A549 (cell line): ENCODE measurements around the gene EPB41L2. TPM values are rescaled to one million over a fixed set of nuclear protein-coding genes. Genes with fewer than 3 reads are reported as not detected.

Source experiments
- ATAC-seq, 2 experiments: fragments of 200-7000 bp in 1 of 2; fragments of >200 bp in 1 of 2; cut with Nextera tagmentation in 1 of 2; cut with Tn5 transposase in 1 of 2; 3 replicates each; pipeline versions ENCODE4 v1.8.0 to v1.9.1; 2018 to 2020; ENCODE audit warnings: mild to moderate bottlenecking in 1 of 2, moderate library complexity in 1 of 2
- CTCF ChIA-PET: fragments of 300-600 bp; sonication (Branson Sonifier 250); formaldehyde crosslinking; extraction: SDS; loops from one replicate; lab custom pipeline; 2021; ENCODE audit warnings: antibody characterized with exemption, inconsistent platforms; lab: Yijun Ruan, JAX
- POLR2A ChIA-PET: fragments of 350-600 bp; formaldehyde crosslinking; extraction: SDS; loops from one replicate; lab custom pipeline; 2021; ENCODE audit warnings: antibody characterized with exemption, inconsistent platforms; lab: Yijun Ruan, JAX
- DNase-seq, 2 experiments: peaks; one replicate each; pipeline versions ENCODE4 v3.0.0 to v3.0.0-alpha.2; 2011 to 2016; ENCODE audit warnings: low read depth in 1 of 2, low spot score in 1 of 2
- FAIRE-seq: peaks from 2 replicates; lab custom pipeline; 2011; peaks lifted over from hg19 to GRCh38; lab: Jason Lieb, UNC
- H3K27ac ChIP-seq, 2 experiments: fragments of >200 bp; sonication (Bioruptor Twin); formaldehyde crosslinking; 3 replicates each; pipeline ENCODE4 v1.5.1; 2016 to 2017
- H3K4me1 ChIP-seq: fragments of >200 bp; sonication (Bioruptor Twin); formaldehyde crosslinking; 3 replicates; pipeline ENCODE4 v1.6.1; 2016
- H3K4me2 ChIP-seq: fragments of >200 bp; sonication (Bioruptor Twin); formaldehyde crosslinking; 3 replicates; pipeline ENCODE4 v1.6.1; 2016
- H3K4me3 ChIP-seq: fragments of >200 bp; sonication (Bioruptor Twin); formaldehyde crosslinking; 3 replicates; pipeline ENCODE4 v1.5.1; 2016
- H3K9me3 ChIP-seq: fragments of >200 bp; sonication (Bioruptor Twin); formaldehyde crosslinking; 3 replicates; pipeline ENCODE4 v1.6.1; 2016
- BCL3 ChIP-seq: fragments of >200 bp; sonication (Bioruptor Twin); formaldehyde crosslinking; IDR thresholded peaks from 3 replicates; pipeline ENCODE4 v1.6.1; 2016
- BHLHE40 ChIP-seq: IDR thresholded peaks from 2 replicates; pipeline ENCODE4 v1.6.1; 2012; ENCODE audit warnings: low read depth, low read length, inconsistent platforms
- CBX2 ChIP-seq: fragments of 200-600 bp; sonication (generic); IDR thresholded peaks from 2 replicates; pipeline ENCODE4 v1.6.1; 2016; ENCODE audit warnings: low read depth, mild to moderate bottlenecking, borderline replicate concordance
- CHD2 ChIP-seq: fragments of 150-350 bp; IDR thresholded peaks from 2 replicates; pipeline ENCODE4 v1.6.1; 2014; ENCODE audit warnings: low read length; ENCODE audit not compliant: partially characterized antibody
- EHMT2 ChIP-seq: fragments of 200-600 bp; sonication (generic); IDR thresholded peaks from 2 replicates; pipeline ENCODE4 v1.6.1; 2016; ENCODE audit warnings: antibody characterized with exemption, low read depth, mild to moderate bottlenecking, moderate library complexity
- ELK1 ChIP-seq: fragments of 150-350 bp; IDR thresholded peaks from 2 replicates; pipeline ENCODE4 v1.6.1; 2014; ENCODE audit warnings: low read depth, mild to moderate bottlenecking, low read length
- ESRRA ChIP-seq: fragments of 150-350 bp; IDR thresholded peaks from 2 replicates; pipeline ENCODE4 v1.6.1; 2014; ENCODE audit warnings: mild to moderate bottlenecking, low read length, borderline replicate concordance
- FOSB ChIP-seq: fragments of 250-450 bp; sonication (Bioruptor Pico); IDR thresholded peaks from 2 replicates; pipeline ENCODE4 v1.5.0; 2020; ENCODE audit warnings: mild to moderate bottlenecking, moderate library complexity
- HDAC2 ChIP-seq: fragments of 200-600 bp; sonication (generic); IDR thresholded peaks from 2 replicates; pipeline ENCODE4 v1.6.1; 2016
- HES2 ChIP-seq: fragments of >200 bp; sonication (Bioruptor Twin); formaldehyde crosslinking; IDR thresholded peaks from 2 replicates; pipeline ENCODE4 v1.6.1; 2016
- HOXB5 ChIP-seq: fragments of 250-450 bp; sonication (Bioruptor Pico); IDR thresholded peaks from 2 replicates; pipeline ENCODE4 v1.5.0; 2020; ENCODE audit warnings: mild to moderate bottlenecking, moderate library complexity
- JUN ChIP-seq, 2 experiments: fragments of >200 bp; sonication (Bioruptor Twin); formaldehyde crosslinking; IDR thresholded peaks; 2 replicates in 1 of 2; 3 replicates in 1 of 2; pipeline ENCODE4 v1.6.1; 2016 to 2017
- JUNB ChIP-seq: fragments of >200 bp; sonication (Bioruptor Twin); formaldehyde crosslinking; IDR thresholded peaks from 2 replicates; pipeline ENCODE4 v1.6.1; 2016
- KDM5A ChIP-seq: fragments of 200-600 bp; sonication (generic); IDR thresholded peaks from 2 replicates; pipeline ENCODE4 v1.6.1; 2016; ENCODE audit warnings: antibody characterized with exemption, mild to moderate bottlenecking
- MAZ ChIP-seq: fragments of 150-350 bp; IDR thresholded peaks from 2 replicates; pipeline ENCODE4 v1.6.1; 2014; ENCODE audit warnings: antibody characterized with exemption, low read depth, low read length, borderline replicate concordance
- POLR2A ChIP-seq: IDR thresholded peaks from 2 replicates; pipeline ENCODE4 v1.6.1; 2012; ENCODE audit warnings: mild to moderate bottlenecking, low read length
- RARB ChIP-seq: fragments of 250-450 bp; sonication (Bioruptor Pico); IDR thresholded peaks from 2 replicates; pipeline ENCODE4 v1.8.0; 2021; ENCODE audit warnings: mild to moderate bottlenecking, moderate library complexity
- TFCP2L1 ChIP-seq: fragments of 250-450 bp; sonication (Bioruptor Pico); IDR thresholded peaks from 2 replicates; pipeline ENCODE4 v1.5.0; 2021; ENCODE audit warnings: mild to moderate bottlenecking
- ZNF302 ChIP-seq: fragments of 250-450 bp; sonication (Bioruptor Pico); IDR thresholded peaks from 2 replicates; pipeline ENCODE4 v1.9.0; 2021; ENCODE audit warnings: inconsistent platforms, mild to moderate bottlenecking, moderate library complexity
- WGBS: methylation state at CpG from one replicate; pipeline ENCODE4 v1.1.6; 2017; ENCODE audit errors: missing lambda C conversion rate; 5-methylcytosine and 5-hydroxymethylcytosine counted together
- polyA plus RNA-seq, 4 experiments: library from polyadenylated mRNA; depleted of rRNA in 3 of 4; stranded (reverse); fragments of >200 nt; fragmentation: RNase III in 1 of 4; extraction: RNeasy Plus Mini Kit Qiagen cat#74134 plus additional on column Dnase treatment in 1 of 4; gene quantifications; 2 replicates in 3 of 4; 3 replicates in 1 of 4; pipeline ENCODE4 v1.2.3, GENCODE V29; 2011 to 2017
- TF ChIP-seq, protein P1 (sequence below): fragments of 200-600 bp; sonication (generic); IDR thresholded peaks from 2 replicates; pipeline ENCODE4 v1.6.1; 2016; ENCODE audit warnings: antibody characterized with exemption, mild to moderate bottlenecking, moderate library complexity
- TF ChIP-seq, protein P2 (sequence below): fragments of >200 bp; sonication (Bioruptor Twin); formaldehyde crosslinking; IDR thresholded peaks from 3 replicates; pipeline ENCODE4 v1.5.1; 2016
- TF ChIP-seq, protein P3 (sequence below): IDR thresholded peaks from 2 replicates; pipeline ENCODE4 v1.6.1; 2012; ENCODE audit warnings: low read depth, borderline replicate concordance

EPB41L2 gene
- polyA plus RNA-seq, 2 of the 4 experiments (the other 2 are of a cell fraction) = 42.9 to 50.3 TPM

DNA sequence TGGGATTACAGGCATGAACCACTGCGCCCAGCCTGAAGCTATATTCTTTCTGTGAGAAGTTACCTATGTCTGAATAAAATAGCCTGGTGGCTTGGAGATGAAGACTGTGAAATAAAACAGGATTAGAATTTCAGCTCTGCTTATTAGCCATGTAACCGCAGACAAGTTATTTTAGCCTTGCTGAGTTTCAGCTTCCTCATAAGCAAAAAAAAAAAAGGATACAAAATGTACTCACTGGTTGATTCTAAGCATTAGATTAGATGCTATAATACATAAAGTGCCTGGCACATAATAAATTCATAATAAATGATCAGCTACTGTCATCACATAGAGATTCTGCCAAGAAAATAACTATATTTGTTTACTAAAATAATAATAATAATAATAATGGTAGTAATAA lies 98.8 kb downstream of the EPB41L2 start:
- Histone ChIP-seq H3K4me1 (peaks cover 2% of the 10 kb centered on the region; the same call in 2 of the 3 replicates), H3K27ac (no peak overlapping the region), H3K9me3 (no peaks in the 10 kb centered on the region), H3K4me3 (no peak overlapping the region), H3K4me2 (no peak overlapping the region)
- FAIRE-seq (no peak), DNase-seq (no peak), ATAC-seq (no peak)
- TF ChIP-seq RARB (no peak), POLR2A (no peak), CBX2 (no peak), BCL3 (no peak), EHMT2 (no peak), KDM5A (no peak), ZNF302 (CRISPR knock-in tag) (no peak), FOSB (CRISPR knock-in tag) (no peak), CHD2 (no peak), HOXB5 (no peak), JUNB (no peak), HES2 (no peak)
- POLR2A ChIA-PET = no interaction called here
- WGBS = 90% methylated on average over 2 of the region's 2 CpGs
- CTCF ChIA-PET = no interaction called here

GRCh38 chr6:130962966-130963365 lies 100.1 kb downstream of the EPB41L2 start:
- 100% methylated on average over 2 of the region's 2 CpGs for WGBS
- Histone ChIP-seq H3K4me2 (no peak overlapping the region), H3K9me3 (no peaks in the 10 kb centered on the region), H3K4me3 (no peak overlapping the region)
- no peak for DNase-seq
- no peak for TF ChIP-seq MAZ
- TF ChIP-seq, all 56 proteins: peak for 0
- no peak overlapping the region for H3K27ac ChIP-seq
- FAIRE-seq (no peak), ATAC-seq (no peak)
- CTCF ChIA-PET = interaction anchor here (0.8 kb wide), 1 partner anchor 154 kb away, joined by 3 read pairs; no protein-coding TSS in a partner anchor
- POLR2A ChIA-PET = no interaction called here
- no peaks in the 10 kb centered on the region for H3K4me1 ChIP-seq

GRCh38 chr6:130961148-130961547 lies 101.9 kb downstream of the EPB41L2 start:
- ChIA-PET CTCF (interaction anchor here (0.6 kb wide), 1 partner anchor 49 kb away, joined by 3 read pairs; no protein-coding TSS in a partner anchor), POLR2A (no interaction called here)
- H3K4me2 ChIP-seq = no peak overlapping the region
- no peak overlapping the region for H3K27ac ChIP-seq
- no peaks in the 10 kb centered on the region for H3K4me1 ChIP-seq
- WGBS = 92% methylated on average over 3 of the region's 3 CpGs
- ATAC-seq (no peak), FAIRE-seq (no peak), DNase-seq (no peak)
- TF ChIP-seq, protein P1, sequence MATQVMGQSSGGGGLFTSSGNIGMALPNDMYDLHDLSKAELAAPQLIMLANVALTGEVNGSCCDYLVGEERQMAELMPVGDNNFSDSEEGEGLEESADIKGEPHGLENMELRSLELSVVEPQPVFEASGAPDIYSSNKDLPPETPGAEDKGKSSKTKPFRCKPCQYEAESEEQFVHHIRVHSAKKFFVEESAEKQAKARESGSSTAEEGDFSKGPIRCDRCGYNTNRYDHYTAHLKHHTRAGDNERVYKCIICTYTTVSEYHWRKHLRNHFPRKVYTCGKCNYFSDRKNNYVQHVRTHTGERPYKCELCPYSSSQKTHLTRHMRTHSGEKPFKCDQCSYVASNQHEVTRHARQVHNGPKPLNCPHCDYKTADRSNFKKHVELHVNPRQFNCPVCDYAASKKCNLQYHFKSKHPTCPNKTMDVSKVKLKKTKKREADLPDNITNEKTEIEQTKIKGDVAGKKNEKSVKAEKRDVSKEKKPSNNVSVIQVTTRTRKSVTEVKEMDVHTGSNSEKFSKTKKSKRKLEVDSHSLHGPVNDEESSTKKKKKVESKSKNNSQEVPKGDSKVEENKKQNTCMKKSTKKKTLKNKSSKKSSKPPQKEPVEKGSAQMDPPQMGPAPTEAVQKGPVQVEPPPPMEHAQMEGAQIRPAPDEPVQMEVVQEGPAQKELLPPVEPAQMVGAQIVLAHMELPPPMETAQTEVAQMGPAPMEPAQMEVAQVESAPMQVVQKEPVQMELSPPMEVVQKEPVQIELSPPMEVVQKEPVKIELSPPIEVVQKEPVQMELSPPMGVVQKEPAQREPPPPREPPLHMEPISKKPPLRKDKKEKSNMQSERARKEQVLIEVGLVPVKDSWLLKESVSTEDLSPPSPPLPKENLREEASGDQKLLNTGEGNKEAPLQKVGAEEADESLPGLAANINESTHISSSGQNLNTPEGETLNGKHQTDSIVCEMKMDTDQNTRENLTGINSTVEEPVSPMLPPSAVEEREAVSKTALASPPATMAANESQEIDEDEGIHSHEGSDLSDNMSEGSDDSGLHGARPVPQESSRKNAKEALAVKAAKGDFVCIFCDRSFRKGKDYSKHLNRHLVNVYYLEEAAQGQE = no peak
- TF ChIP-seq CHD2 (no peak), ELK1 (no peak), ESRRA (no peak), ZNF302 (CRISPR knock-in tag) (no peak), JUN (IDR thresholded peaks at IDR 0.05) (no peak), BHLHE40 (no peak), TFCP2L1 (CRISPR knock-in tag) (no peak), HDAC2 (no peak)
- TF ChIP-seq, protein P2, sequence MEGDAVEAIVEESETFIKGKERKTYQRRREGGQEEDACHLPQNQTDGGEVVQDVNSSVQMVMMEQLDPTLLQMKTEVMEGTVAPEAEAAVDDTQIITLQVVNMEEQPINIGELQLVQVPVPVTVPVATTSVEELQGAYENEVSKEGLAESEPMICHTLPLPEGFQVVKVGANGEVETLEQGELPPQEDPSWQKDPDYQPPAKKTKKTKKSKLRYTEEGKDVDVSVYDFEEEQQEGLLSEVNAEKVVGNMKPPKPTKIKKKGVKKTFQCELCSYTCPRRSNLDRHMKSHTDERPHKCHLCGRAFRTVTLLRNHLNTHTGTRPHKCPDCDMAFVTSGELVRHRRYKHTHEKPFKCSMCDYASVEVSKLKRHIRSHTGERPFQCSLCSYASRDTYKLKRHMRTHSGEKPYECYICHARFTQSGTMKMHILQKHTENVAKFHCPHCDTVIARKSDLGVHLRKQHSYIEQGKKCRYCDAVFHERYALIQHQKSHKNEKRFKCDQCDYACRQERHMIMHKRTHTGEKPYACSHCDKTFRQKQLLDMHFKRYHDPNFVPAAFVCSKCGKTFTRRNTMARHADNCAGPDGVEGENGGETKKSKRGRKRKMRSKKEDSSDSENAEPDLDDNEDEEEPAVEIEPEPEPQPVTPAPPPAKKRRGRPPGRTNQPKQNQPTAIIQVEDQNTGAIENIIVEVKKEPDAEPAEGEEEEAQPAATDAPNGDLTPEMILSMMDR = no peak
- TF ChIP-seq, protein P3, sequence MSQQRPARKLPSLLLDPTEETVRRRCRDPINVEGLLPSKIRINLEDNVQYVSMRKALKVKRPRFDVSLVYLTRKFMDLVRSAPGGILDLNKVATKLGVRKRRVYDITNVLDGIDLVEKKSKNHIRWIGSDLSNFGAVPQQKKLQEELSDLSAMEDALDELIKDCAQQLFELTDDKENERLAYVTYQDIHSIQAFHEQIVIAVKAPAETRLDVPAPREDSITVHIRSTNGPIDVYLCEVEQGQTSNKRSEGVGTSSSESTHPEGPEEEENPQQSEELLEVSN = no peak
- no peak overlapping the region for H3K4me3 ChIP-seq
- H3K9me3 ChIP-seq = no peaks in the 10 kb centered on the region
